Urothelium cell line (cell line): ENCODE results near the gene SNX5.

Experiments
- DNase-seq: peaks from one replicate; pipeline ENCODE4 v3.0.0; 2011; ENCODE audit warnings: low spot score, mixed read lengths
- FAIRE-seq: peaks from 2 replicates; lab custom pipeline; 2011; peaks lifted over from hg19 to GRCh38; lab: Jason Lieb, UNC

SNX5 gene

GRCh38 chr20:17968366-17969277 lies at the start of gene SNX5, which contains the start of gene MGME1:
Gene SNX5, minus strand, starts transcription at chr20:17968794. Its CDS starts 369 bp downstream, at chr20:17968425.
Gene MGME1, plus strand, starts transcription at chr20:17969018. Its CDS starts 842 bp downstream, at chr20:17969860.
- DNase-seq: peak; percentile 98
- no peak for FAIRE-seq

DNA sequence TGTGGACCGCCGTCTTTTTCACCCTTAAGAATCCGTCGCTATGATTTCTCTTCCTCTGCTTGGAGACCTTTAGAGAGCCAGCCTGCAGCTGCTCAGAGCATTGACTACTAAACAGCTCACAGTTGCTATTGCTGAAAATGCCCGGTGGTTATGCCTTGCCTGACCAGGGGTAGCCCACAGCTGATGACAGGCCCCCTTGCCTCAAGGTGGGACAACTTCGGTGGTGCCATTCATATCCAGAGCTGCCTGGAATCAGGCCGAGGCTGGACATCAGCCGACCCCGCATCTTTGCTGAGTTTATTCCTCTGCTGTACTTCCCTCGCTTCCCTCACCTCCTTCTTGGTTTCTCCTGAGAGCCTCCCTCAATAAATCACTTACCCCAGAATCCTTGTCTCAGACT lies 49.5 kb upstream of the SNX5 start:
- DNase-seq (no peak), FAIRE-seq (no peak)

DNA sequence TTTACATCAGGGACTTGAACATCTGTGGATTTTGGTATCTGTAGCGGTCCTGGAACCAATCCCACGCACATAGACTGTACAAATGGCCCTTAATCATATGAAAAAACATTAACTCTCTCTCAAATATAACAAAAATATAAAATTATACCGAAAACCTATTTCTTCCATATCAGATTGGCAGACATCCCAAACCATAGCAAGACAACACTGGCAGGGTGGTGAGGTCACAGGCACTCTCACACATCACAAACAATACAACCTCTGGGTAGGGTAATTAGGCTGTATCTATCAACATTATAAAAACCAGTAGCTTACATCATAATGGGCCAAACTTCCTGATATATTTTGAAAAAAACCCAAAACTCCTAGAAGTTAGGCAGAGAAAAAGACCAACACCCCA lies 48.2 kb upstream of the SNX5 start:
- FAIRE-seq: no peak

GRCh38 chr20:18014411-18014810 lies 45.8 kb upstream of the SNX5 start:
- FAIRE-seq (no peak), DNase-seq (no peak)

More for the DNA sequence above, 48.2 kb upstream of the SNX5 start:
- no peak for DNase-seq

DNA sequence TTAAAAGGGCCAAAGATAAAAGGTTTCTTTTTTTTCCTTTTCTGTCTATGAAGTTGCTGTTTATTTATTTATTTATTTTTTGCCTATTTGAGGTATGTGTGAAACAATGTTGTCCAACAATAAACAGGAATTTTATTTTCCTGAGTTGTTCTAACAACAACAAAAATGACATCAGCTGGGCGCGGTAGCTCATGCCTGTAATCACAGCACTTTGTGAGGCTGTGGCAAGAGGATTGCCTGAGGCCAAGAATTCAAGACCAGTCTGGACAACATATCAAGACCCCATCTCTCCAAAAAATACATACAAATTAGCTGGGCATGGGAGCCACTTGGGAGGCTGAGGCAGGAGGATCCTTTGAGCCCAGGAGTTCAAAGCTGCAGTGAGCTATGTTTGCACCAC lies 44.3 kb upstream of the SNX5 start:
- no peak for FAIRE-seq
- DNase-seq: no peak

- FAIRE-seq (no peak), DNase-seq (no peak)
Measured at GRCh38 chr20:18011951-18012645, 43.5 kb upstream of the SNX5 start.

DNA sequence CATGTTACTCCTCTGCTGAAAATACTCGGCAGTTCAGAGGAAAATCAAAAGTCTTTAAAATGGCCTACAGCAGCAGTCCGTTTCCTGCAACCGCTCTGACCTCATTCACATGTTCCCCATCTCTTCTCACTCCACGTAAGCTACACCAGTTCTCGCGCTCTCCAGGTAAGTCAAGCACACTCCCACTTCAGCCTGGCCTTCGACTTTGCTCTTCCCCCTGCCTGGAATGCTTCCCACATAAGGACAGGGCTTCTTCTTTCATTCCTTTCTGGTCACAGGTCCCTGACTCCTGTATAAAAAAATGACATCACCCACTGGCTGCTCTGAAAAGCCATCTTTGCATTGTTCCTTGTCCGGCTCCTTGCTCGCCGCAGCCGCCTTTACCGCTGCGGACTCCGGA lies 42.9 kb upstream of the SNX5 start:
- FAIRE-seq (no peak), DNase-seq (no peak)

GRCh38 chr20:18009116-18009515 lies 40.5 kb upstream of the SNX5 start:
- DNase-seq (no peak), FAIRE-seq (no peak)

DNA sequence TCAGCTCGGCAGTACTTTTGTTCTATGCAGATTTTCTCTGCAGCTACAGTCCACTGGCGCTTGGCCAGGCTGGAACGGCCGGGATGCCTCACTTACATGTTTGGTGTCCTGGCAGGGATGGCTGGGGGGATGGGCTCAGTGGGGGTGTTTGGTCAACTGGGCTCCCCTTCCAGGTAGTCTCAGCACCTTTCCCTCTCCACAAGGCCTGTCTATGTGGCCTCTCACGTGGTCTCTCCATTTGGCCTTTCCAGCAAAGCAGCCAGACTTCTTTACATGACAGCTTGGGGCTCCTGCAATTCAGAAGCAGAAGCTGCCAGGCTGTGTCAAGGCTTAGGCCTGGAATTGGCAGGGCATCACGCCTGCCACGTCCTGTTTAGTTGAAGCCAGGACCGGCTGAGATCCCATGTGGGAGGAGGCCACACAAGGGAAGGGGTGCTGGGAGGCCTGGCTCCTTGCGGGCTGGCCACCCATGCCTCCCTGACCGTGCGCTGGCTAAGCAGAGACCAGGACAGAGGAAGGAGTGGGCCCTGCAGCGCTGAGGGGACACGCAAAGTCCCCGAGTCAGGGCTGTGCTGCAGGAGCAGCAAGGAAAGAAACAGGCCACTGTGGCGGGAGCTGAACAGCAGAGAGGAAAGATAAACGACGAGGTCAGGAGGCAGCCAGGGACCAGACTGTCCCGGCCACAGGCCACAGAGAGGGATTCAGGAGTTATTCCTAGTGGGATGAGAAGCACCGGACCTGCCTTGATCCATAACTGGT lies 39.1 kb upstream of the SNX5 start:
- DNase-seq (no peak), FAIRE-seq (no peak)

DNA sequence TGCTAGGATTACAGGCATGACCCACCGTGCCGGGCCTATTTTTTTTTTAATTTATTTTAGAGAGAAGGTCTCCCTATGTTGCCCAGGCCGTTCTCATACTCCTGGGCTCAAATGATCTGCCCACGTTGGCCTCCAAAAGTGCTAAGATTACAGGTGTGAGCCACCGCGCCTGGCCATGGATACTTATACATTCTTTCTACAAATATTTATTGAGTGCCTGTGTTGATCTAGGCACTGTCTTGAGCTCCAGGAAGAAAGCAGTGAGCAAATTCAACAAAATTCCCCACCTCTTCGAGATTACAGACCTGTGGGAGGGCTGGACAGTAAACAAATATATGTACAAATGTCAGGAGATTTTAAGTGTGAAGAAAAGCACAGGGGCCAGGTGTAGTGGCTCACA lies 38.1 kb upstream of the SNX5 start:
- DNase-seq (no peak), FAIRE-seq (no peak)

- FAIRE-seq (no peak), DNase-seq (no peak)
Measured at GRCh38 chr20:18005990-18006364, 37.4 kb upstream of the SNX5 start.

DNA sequence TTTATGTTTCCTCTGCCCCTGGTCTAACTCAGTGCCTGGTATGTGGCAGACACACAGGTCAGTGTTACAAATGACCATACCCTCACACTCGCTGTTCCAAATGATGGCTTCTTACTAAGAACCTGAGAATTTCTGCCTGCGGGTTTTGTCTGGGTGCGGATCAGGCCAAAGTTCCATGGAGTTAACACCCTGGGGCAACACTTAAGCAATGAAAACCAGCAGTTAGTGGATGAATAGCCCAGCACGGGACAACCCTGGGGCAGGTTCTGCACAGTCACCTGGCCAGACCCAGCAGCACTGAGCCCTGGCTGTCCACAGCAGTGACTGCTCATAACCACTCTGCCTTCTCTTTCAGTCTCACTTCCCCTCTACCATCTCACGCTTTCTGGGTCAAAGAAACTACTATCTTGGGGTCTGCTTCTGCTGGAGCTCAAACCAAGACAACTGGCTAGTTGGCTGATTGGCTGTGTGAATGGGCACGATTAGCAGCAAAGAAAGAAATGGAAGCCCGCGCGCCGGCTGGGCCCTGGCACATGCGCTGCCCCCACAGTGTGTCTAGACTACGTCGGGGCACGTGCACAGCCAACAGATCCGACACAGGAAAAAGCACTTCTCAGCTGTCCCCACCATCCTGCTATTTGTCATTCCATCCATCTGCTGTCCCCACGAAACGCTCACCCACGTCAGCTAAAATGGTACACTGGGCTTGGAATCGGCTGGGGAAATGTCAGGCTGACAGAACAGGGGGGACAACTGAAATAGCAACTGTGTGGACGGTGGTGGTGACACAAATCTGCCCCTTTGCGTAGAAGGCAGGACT lies 36.8 kb upstream of the SNX5 start:
- FAIRE-seq (no peak), DNase-seq (no peak)

DNA sequence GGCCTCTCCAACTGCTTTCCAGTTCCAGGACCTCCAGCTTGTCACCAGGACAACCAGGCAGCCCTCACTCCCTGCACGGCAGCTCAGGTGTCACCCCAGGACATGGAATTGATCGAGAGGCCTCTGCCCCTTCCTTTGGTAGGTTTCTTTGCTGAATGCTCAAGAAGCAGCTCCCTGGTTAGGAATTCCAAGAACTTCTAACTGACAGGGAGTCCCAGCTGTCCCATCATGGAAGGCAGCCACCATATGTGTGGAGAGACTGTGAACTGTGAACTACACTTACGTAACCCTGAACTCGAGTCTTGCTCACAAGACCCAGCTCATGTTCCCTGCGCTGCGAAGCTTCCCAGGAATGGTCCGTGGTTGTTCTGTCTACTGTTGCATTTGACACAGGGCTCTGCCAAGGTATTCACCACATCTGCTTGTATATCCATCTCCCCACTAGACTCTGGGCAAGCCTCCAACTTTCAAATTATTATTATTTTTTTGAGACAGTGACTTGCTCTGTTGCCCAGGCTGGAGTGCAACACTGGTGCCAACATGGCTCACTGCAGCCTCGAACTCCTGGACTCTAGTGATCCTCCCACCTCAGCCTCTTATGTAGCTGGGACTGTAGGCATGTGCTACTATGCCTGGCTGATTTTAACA lies 35.9 kb upstream of the SNX5 start:
- FAIRE-seq: no peak
- no peak for DNase-seq

DNA sequence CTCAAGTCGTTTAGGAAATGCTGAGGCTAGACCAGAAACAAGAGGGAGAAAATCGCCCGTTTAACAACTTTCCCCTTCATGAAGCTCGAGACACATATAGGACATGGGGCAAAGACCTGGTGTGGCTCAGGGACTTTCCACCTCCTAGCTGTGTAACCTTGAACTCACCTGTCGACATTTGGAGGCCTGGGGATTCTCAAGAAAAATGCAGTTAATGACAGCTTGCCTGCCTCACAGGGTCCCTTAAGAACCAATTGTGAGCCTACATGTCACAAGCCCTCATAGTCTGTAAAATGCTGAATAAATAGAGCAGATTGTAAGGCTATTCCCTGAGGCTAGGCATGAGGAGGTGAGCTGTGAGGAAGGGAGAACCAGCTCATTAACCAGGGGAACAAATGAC lies 35.3 kb upstream of the SNX5 start:
- DNase-seq: no peak

GRCh38 chr20:18001131-18001921 lies 32.7 kb upstream of the SNX5 start:
- FAIRE-seq (no peak), DNase-seq (peak; percentile 54)

More for the DNA sequence above, 35.3 kb upstream of the SNX5 start:
- FAIRE-seq: no peak

- no peak for FAIRE-seq
- no peak for DNase-seq
Measured at GRCh38 chr20:17999566-17999965, 31.0 kb upstream of the SNX5 start.

- FAIRE-seq (no peak), DNase-seq (no peak)
Measured at GRCh38 chr20:17998446-17998845, 29.9 kb upstream of the SNX5 start.

DNA sequence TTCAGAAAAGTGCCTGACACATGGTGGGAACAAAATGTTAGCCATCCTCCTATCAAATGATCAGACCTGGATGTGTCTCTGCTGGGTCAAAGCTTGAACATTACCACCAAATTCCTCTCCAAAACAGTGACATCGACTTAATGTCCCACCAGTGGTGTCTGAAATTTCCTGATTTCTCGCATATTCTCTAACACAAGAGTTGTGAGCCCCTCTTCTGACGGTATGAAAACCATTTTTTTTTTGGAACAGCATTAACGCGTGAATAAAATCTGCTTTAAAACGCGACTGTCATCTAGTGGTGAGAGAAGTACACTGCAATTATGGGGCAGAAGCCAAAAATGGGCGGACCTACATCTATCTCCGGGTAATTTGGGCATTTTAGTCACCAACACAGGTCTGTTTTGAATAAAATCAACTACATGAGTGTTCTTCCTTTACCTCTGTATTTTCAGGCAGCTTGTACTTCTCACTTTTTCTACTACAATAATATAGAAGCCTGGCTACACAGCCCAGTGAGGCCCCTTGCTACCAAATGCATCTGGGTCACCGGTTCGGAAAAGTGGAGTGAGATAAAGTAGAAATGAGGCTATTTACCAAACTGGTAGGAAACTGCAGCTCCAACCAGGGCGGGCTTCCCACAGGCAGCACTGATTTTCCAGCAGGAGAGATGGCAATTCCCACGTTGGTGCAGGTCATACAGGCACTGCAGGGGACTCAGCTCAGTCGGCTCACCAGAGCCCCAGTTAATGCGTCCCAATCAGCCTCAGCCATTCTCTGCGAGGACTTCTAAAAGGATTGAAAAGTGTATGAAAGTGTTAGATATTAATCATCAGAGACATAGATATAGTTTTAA lies 27.6 kb upstream of the SNX5 start:
- no peak for FAIRE-seq

More for the DNA sequence above, 27.6 kb upstream of the SNX5 start:
- DNase-seq: peak; percentile 60
